Measurements from ENCODE around the gene C2orf15.

DNA sequence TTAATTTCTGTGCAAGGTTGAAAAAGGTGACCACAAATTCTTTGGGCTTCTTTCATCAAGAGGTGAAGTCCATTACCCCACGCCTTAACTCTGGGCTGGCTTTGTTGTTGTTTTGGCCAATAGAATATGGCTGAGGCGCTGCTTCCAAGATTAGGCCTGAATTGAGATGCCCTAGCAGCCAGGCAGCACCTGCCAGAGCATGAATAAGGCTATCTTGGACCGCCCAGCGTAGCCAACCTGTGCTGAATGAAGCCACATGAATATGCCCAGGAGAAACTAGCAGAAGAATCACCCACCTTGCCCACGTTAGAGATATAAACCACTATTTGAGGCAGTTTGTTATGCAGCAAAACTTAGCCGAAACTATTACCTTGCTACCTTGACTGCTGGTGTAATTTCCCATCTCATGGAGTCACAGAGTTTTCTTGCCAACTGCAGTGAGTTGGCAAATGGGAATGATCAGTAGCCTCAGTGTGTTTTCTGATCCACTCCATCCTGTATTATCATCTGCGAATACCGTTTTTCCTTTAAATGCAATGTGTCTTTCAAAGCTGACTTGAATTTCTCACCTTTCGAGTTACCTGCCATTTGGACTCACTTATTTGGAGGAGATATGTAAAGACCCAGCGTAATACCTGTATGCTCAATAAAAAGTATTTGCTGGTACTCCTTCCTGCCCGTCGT, 12.6 kb downstream of the C2orf15 start:
- TF ChIP-seq CTCF (IDR thresholded peaks at IDR 0.05 in 2 of 3, conservative IDR thresholded peaks at IDR 0.05 in 1 of 3; ENCODE audit: control insufficient read depth in 2 of 3, extremely low read depth in 1 of 3, insufficient read depth in 1 of 3, low read depth in 3 of 3, low read length in 3 of 3) (no peak), SP1 (IDR thresholded peaks at IDR 0.05; ENCODE audit: low read depth, low read length) (no peak), REST (IDR thresholded peaks at IDR 0.05; ENCODE audit: low read depth, low read length) (no peak)
